Endothelial cell of umbilical vein (primary cell): ENCODE data around the gene GPR25. TPM values are rescaled to one million over a fixed set of nuclear protein-coding genes. Genes with fewer than 3 reads are reported as not detected.

Source experiments
- BruUV-seq: library from RNA; stranded (reverse); fragments of 400-500 nt; replicated peaks from 2 replicates; lab custom pipeline; 2021; lab: Mats Ljungman, UMichigan
- CTCF ChIA-PET: fragments of 300-600, 350-600 bp; sonication (Branson Sonifier 250); formaldehyde crosslinking; loops from one replicate; lab custom pipeline; 2021; ENCODE audit warnings: antibody characterized with exemption, inconsistent platforms; lab: Charles Lee
- POLR2A ChIA-PET: fragments of 300-600, 350-600 bp; sonication (Branson Sonifier 250); formaldehyde crosslinking; loops from one replicate; lab custom pipeline; 2021; ENCODE audit warnings: antibody characterized with exemption, inconsistent platforms; lab: Charles Lee
- DNase-seq: peaks from one replicate; pipeline ENCODE4 v3.0.0-alpha.2; 2011; ENCODE audit warnings: low read depth, low spot score
- FAIRE-seq: peaks from 2 replicates; lab custom pipeline; 2011; peaks lifted over from hg19 to GRCh38; lab: Jason Lieb, UNC
- H2AFZ ChIP-seq: 2 replicates; pipeline ENCODE4 v1.6.0; 2012; ENCODE audit warnings: low read depth, low read length, control low read depth, inconsistent platforms
- H3K27ac ChIP-seq: 2 replicates; pipeline ENCODE4 v1.5.1; 2011; ENCODE audit warnings: low read depth, mild to moderate bottlenecking, control low read depth, low read length, moderate library complexity; ENCODE audit not compliant: insufficient read depth
- H3K27me3 ChIP-seq, 2 experiments: 2 replicates each; pipeline versions ENCODE4 v1.6.0 to v1.6.1; 2011; ENCODE audit warnings: low read length in 2 of 2, mixed read lengths in 1 of 2; ENCODE audit not compliant: control insufficient read depth in 2 of 2, insufficient read depth in 2 of 2
- H3K36me3 ChIP-seq, 2 experiments: 2 replicates in 1 of 2; 3 replicates in 1 of 2; pipeline ENCODE4 v1.5.1; 2011; ENCODE audit warnings: low read length in 2 of 2, mild to moderate bottlenecking in 1 of 2, moderate library complexity in 1 of 2; ENCODE audit not compliant: control insufficient read depth in 2 of 2, insufficient read depth in 2 of 2; ENCODE audit errors: extremely low read depth in 1 of 2
- H3K4me1 ChIP-seq: 3 replicates; pipeline ENCODE4 v1.5.1; 2011; ENCODE audit warnings: mild to moderate bottlenecking, low read length; ENCODE audit not compliant: control insufficient read depth, insufficient read depth; ENCODE audit errors: extremely low read depth
- H3K4me2 ChIP-seq: 2 replicates; pipeline ENCODE4 v1.6.1; 2011; ENCODE audit warnings: low read length, control low read depth, mixed read lengths; ENCODE audit not compliant: insufficient read depth
- H3K4me3 ChIP-seq, 3 experiments: fragments of 200-600 bp in 1 of 3; sonication (generic), shearing (Covaris generic) in 1 of 3; replicated peaks in 1 of 3; 2 replicates each; pipeline ENCODE4 v1.5.1; 2011 to 2016; ENCODE audit warnings: control low read depth in 3 of 3, low read length in 3 of 3, mild to moderate bottlenecking in 2 of 3, inconsistent platforms in 1 of 3, low read depth in 1 of 3, moderate library complexity in 1 of 3; ENCODE audit not compliant: insufficient read depth in 1 of 3
- H3K79me2 ChIP-seq: 2 replicates; pipeline ENCODE4 v1.6.0; 2012; ENCODE audit warnings: low read length, inconsistent platforms; ENCODE audit not compliant: control insufficient read depth, insufficient read depth
- H3K9ac ChIP-seq: replicated peaks from 2 replicates; pipeline ENCODE3; 2011; ENCODE audit warnings: low read length, control low read depth; ENCODE audit not compliant: insufficient read depth; ENCODE audit errors: extremely low read depth
- H3K9me1 ChIP-seq: replicated peaks from 3 replicates; pipeline ENCODE4 v1.6.0; 2011; ENCODE audit warnings: mild to moderate bottlenecking, low read length; ENCODE audit not compliant: control insufficient read depth, insufficient read depth; ENCODE audit errors: extremely low read depth
- H3K9me3 ChIP-seq: replicated peaks from 2 replicates; pipeline ENCODE4 v1.5.1; 2012; ENCODE audit warnings: low read length, inconsistent platforms; ENCODE audit not compliant: control insufficient read depth, insufficient read depth
- H4K20me1 ChIP-seq: replicated peaks from 2 replicates; pipeline ENCODE3; 2011; ENCODE audit warnings: mild to moderate bottlenecking, low read length; ENCODE audit not compliant: control insufficient read depth, insufficient read depth; ENCODE audit errors: extremely low read depth
- CTCF ChIP-seq, 2 donors: IDR thresholded peaks; 1 replicate in 1 of 2; 2 replicates in 1 of 2; pipeline ENCODE4 v1.5.1; 2011; ENCODE audit warnings: low read length in 2 of 2, mild to moderate bottlenecking in 2 of 2, moderate library complexity in 2 of 2, control low read depth in 1 of 2, inconsistent platforms in 1 of 2, low read depth in 1 of 2; ENCODE audit not compliant: insufficient read depth in 1 of 2; ENCODE audit errors: extremely low read depth in 1 of 2
- EZH2 ChIP-seq: IDR thresholded peaks from 2 replicates; pipeline ENCODE4 v1.6.1; 2012; ENCODE audit warnings: borderline replicate concordance, low read depth, mild to moderate bottlenecking, moderate library complexity, low read length, inconsistent platforms; ENCODE audit not compliant: severe bottlenecking
- FOS ChIP-seq: IDR thresholded peaks from 2 replicates; pipeline ENCODE4 v1.6.1; 2011; ENCODE audit warnings: mild to moderate bottlenecking, low read length, moderate library complexity, borderline replicate concordance; ENCODE audit not compliant: insufficient read depth
- GATA2 ChIP-seq: IDR thresholded peaks from 2 replicates; pipeline ENCODE4 v1.7.0; 2011; ENCODE audit warnings: low read depth, mild to moderate bottlenecking, moderate library complexity, mixed read lengths, low read length; ENCODE audit not compliant: insufficient read length, insufficient read depth
- JUN ChIP-seq: IDR thresholded peaks from 2 replicates; pipeline ENCODE4 v1.6.1; 2011; ENCODE audit warnings: borderline replicate concordance, low read depth; ENCODE audit not compliant: insufficient read length, insufficient read depth
- MYC ChIP-seq: IDR thresholded peaks from one replicate; pipeline ENCODE4 v1.6.1; 2011; ENCODE audit warnings: mild to moderate bottlenecking, low read depth, low read length
- POLR2A ChIP-seq: IDR thresholded peaks from 2 replicates; pipeline ENCODE4 v1.6.1; 2012; ENCODE audit warnings: low read depth, mild to moderate bottlenecking, control low read depth, low read length
- POLR2AphosphoS5 ChIP-seq: IDR thresholded peaks from 2 replicates; pipeline ENCODE4 v1.6.1; 2012; ENCODE audit warnings: low read depth, mild to moderate bottlenecking, control low read depth, low read length, moderate library complexity; ENCODE audit not compliant: insufficient read depth
- dilution Hi-C: fragments of 300-500 bp; cut with MboI; formaldehyde crosslinking; loops from one replicate; pipeline ENCODE4 v1.15.0; 2019; ENCODE audit warnings: low sequenced_read_pairs; ENCODE audit not compliant: extremely low pct_ligation_motif_present
- intact Hi-C: fragments of 100-400 bp; cut with micrococcal nuclease; formaldehyde crosslinking; loops from one replicate; pipeline ENCODE4 v1.10.0; 2022
- polyA plus RNA-seq, 4 experiments: library from polyadenylated mRNA; depleted of rRNA in 3 of 4; stranded (reverse) in 3 of 4; unstranded in 1 of 4; fragments of >200 nt; gene quantifications; 2 replicates each; pipeline versions ENCODE4 v1.2.1 to v1.2.3, GENCODE V29; 2011 to 2012; ENCODE audit warnings: missing spikeins in 1 of 4
- total RNA-seq: library from RNA; stranded (reverse); gene quantifications from 2 replicates; pipeline ENCODE4 v1.2.3, GENCODE V29; 2021
- TF ChIP-seq, protein P1 (sequence below): IDR thresholded peaks from 2 replicates; pipeline ENCODE4 v1.6.1; 2011; ENCODE audit not compliant: insufficient read depth, insufficient read length

Gene GPR25
- total and polyA plus RNA-seq, 2 donors (not counting 3 experiments of a cell fraction or from before 2014, with no cell fraction given) = not detected

- POLR2A ChIA-PET = interaction anchor here (0.6 kb wide), 1 partner anchor 135 kb away, joined by 5 read pairs; no protein-coding TSS in a partner anchor
- no peak overlapping the region for H2AFZ ChIP-seq
Observed at GRCh38 chr1:200899954-200900867, 27.4 kb downstream of the GPR25 start.

More at GRCh38 chr1:200899954-200900867, 27.4 kb downstream of the GPR25 start:
- Histone ChIP-seq H3K9me1 (no peaks in the 10 kb centered on the region), H3K9me3 (no peaks in the 10 kb centered on the region), H3K36me3 (no peaks in the 10 kb centered on the region), H3K79me2 (no peaks in the 10 kb centered on the region), H3K27me3 (peaks cover 0 to 3% of the 10 kb centered on the region in 2 experiments), H3K4me1 (no peaks in the 10 kb centered on the region), H3K9ac (no peak overlapping the region), H3K4me3 (no peak overlapping the region), H3K4me2 (no peak overlapping the region), H4K20me1 (no peaks in the 10 kb centered on the region), H3K27ac (no peak overlapping the region)
- intact Hi-C loops (no loop called here), dilution Hi-C loops (no loop called here)
- FAIRE-seq (no peak), DNase-seq (no peak)
- CTCF ChIA-PET = no interaction called here
- TF ChIP-seq FOS = no peak
- TF ChIP-seq CTCF (IDR thresholded peaks at IDR 0.05; ENCODE audit: extremely low read depth in 1 of 2, insufficient read depth in 1 of 2, low read depth in 1 of 2, low read length in 2 of 2) = no peak
- TF ChIP-seq JUN = no peak
- no peak for TF ChIP-seq POLR2A
- TF ChIP-seq POLR2AphosphoS5 = no peak
- TF ChIP-seq EZH2 = no peak
- TF ChIP-seq, protein P1, sequence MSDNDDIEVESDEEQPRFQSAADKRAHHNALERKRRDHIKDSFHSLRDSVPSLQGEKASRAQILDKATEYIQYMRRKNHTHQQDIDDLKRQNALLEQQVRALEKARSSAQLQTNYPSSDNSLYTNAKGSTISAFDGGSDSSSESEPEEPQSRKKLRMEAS = no peak
- TF ChIP-seq GATA2 = no peak
- TF ChIP-seq MYC = no peak
- no TSS peak for BruUV-seq
